RWPE1 (cell line): ENCODE data around the gene GRB2.

Source experiments
- CTCF ChIA-PET: fragments of 350-600 bp; sonication (Branson Sonifier 250); formaldehyde crosslinking; extraction: SDS; loops from one replicate; lab custom pipeline; 2021; lab: Yijun Ruan, JAX
- POLR2A ChIA-PET: fragments of 400-600 bp; formaldehyde crosslinking; extraction: SDS; loops from one replicate; lab custom pipeline; 2020; ENCODE audit warnings: antibody characterized with exemption; ENCODE audit not compliant: low non-redundant PET; lab: Yijun Ruan, JAX
- DNase-seq: peaks from one replicate; pipeline ENCODE4 v3.0.0; 2012; ENCODE audit warnings: low spot score
- H3K27ac ChIP-seq: fragments of 450-650 bp; 2 replicates; pipeline ENCODE4 v1.5.1; 2017
- TF ChIP-seq, protein P1 (sequence below): fragments of 450-650 bp; conservative IDR thresholded peaks from 2 replicates; pipeline ENCODE4 v1.5.1; 2017; ENCODE audit warnings: low read depth, mild to moderate bottlenecking

GRB2 gene

DNA sequence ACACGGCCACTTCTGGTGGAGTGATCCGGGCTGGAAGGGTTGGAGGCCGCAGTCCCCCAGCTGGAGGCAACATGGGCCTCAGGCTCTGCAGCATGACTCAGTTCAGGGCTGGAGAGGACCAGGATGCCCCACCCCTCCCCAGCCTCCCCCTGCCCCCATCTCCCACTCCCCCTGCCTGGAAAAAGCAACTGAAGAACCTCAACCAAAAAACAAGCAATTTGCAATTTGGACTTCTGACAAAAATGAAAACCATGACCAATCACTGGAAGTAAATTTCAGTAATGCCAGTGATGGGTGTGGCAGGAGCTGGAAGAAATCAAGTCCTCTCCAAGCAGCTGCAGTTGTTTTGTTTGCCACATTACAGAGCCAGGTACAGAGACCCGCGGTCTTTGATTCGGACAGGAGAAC, 127.8 kb downstream of the GRB2 start:
- ChIA-PET POLR2A (no interaction called here), CTCF (interaction anchor here (0.6 kb wide), 1 partner anchor 15 kb away, joined by 3 read pairs; no protein-coding TSS in a partner anchor)
- peak overlapping the region; percentile 74 for H3K27ac ChIP-seq

DNA sequence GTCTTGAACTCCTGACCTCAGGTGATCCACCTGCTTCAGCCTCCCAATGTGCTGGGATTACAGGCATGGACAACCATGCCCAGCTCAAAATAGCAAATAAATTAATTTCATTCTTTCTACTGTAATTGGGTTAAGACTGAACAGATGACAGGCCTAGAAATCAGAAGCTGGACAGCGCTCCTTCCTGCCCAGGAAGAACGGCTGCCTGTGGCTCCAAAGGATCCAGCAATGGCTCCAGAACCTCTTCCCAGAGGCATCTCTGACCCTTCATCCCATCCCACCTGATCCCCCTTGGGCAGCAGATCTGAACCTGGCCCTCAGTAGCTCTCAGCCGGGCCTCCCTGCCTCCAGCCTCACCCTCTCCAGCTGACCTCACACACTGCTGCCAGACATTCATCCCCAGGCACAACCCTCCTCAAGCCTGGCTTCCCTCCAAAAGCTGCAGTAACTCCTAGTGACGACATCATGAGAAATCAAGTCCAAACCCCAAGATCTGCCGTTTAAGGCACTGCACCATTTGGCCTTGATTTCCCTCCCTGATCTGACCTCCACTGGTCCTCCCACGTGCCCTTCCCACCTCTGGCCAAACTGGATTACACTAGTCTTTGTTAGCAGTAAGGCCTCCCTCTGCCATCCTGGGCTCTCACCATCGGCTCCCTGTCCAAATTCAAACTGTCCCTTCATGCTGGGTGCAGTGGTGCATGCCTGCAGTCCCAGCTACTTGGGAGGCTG, 131.3 kb downstream of the GRB2 start:
- DNase-seq: peak; percentile 62
- ChIA-PET POLR2A (no interaction called here), CTCF (interaction anchor here (0.6 to 1.4 kb wide), 2 partner anchors 9 to 15 kb away, joined by 5 to 6 read pairs; partner anchors contain the start of gene SLC25A19)
- TF ChIP-seq, protein P1, sequence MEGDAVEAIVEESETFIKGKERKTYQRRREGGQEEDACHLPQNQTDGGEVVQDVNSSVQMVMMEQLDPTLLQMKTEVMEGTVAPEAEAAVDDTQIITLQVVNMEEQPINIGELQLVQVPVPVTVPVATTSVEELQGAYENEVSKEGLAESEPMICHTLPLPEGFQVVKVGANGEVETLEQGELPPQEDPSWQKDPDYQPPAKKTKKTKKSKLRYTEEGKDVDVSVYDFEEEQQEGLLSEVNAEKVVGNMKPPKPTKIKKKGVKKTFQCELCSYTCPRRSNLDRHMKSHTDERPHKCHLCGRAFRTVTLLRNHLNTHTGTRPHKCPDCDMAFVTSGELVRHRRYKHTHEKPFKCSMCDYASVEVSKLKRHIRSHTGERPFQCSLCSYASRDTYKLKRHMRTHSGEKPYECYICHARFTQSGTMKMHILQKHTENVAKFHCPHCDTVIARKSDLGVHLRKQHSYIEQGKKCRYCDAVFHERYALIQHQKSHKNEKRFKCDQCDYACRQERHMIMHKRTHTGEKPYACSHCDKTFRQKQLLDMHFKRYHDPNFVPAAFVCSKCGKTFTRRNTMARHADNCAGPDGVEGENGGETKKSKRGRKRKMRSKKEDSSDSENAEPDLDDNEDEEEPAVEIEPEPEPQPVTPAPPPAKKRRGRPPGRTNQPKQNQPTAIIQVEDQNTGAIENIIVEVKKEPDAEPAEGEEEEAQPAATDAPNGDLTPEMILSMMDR: no peak
- peak overlapping the region; percentile 89 for H3K27ac ChIP-seq

More for the DNA sequence above, 127.8 kb downstream of the GRB2 start:
- TF ChIP-seq, protein P1: no peak
- no peak for DNase-seq

DNA sequence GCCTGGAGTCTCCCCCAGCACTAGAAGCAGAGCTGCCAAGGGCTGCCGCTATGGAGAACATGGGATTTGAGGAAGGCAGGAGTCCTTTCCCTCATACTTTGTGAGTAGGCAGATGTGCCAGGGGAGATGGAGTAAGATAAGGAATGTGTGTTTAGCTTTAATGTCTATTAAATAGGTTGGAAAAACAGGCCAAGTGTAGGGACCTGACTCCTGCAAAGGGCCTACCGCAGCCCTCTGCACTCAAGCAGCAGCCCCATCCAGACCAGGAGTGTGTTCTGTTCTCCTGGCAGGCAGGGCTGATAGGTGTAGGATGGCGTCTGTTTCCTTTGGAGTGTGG, 132.7 kb downstream of the GRB2 start:
- ChIA-PET POLR2A (no interaction called here), CTCF (interaction anchor here (3.3 kb wide), 1 partner anchor 11 kb away, joined by 20 read pairs; the partner anchor contains the start of genes GGA3 and MRPS7)
- no peak for DNase-seq
- TF ChIP-seq, protein P1: no peak
- H3K27ac ChIP-seq: peak overlapping the region; percentile 89

DNA sequence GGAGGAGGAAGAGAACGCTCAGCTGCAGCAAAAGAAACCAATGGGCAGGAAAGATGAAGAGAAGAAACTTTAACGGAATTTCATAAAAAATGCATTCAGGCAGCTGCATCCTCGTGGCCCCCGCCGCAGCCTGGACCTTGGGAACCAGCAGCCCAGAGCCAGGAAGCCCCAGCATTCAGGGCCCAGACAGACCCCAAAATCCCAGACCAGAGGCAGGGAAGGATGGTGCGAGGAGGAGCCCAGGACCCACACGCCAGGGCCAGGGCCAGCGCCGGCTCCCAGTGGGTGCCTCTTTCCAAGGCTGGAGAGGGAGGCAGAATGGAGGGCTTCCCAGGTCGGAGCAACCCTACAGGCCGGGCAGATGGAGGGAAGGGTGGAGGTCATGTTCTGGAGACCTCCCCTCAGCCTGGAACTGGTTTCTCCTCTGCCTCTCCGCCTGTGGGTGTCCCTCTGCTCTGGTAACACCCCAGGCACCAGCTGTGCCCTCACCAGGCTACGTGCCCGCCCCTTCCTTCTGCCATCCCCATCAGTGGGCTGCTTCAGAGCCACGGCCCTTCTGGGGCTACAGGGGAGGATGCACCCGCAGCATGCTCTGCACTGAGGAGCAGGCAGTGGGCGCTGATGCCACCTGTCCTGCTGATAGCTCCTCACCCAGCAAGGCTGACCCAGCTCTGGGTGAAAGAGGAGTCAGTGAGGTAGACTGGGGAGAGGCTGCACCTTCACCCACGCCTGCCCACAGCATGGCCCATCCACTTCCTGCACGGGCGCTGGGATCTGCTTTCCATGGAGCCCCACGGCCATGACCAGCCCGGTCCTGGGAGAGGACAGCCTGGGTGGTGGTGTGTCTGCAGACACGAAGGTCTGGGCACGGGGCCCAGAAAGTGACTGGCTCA, 133.3 kb downstream of the GRB2 start:
- CTCF ChIA-PET: interaction anchor here (0.5 to 3.3 kb wide), 4 partner anchors 11 to 145 kb away, joined by 3 to 20 read pairs (median 4); partner anchors contain the start of genes GGA3, MRPS7 and SLC25A19
- DNase-seq: no peak
- TF ChIP-seq, protein P1: no peak
- POLR2A ChIA-PET: interaction anchor here (0.5 to 0.6 kb wide), 3 partner anchors 117 to 381 kb away, joined by 3 to 9 read pairs (median 3); no protein-coding TSS in a partner anchor
- peak overlapping the region; percentile 89 for H3K27ac ChIP-seq

DNA sequence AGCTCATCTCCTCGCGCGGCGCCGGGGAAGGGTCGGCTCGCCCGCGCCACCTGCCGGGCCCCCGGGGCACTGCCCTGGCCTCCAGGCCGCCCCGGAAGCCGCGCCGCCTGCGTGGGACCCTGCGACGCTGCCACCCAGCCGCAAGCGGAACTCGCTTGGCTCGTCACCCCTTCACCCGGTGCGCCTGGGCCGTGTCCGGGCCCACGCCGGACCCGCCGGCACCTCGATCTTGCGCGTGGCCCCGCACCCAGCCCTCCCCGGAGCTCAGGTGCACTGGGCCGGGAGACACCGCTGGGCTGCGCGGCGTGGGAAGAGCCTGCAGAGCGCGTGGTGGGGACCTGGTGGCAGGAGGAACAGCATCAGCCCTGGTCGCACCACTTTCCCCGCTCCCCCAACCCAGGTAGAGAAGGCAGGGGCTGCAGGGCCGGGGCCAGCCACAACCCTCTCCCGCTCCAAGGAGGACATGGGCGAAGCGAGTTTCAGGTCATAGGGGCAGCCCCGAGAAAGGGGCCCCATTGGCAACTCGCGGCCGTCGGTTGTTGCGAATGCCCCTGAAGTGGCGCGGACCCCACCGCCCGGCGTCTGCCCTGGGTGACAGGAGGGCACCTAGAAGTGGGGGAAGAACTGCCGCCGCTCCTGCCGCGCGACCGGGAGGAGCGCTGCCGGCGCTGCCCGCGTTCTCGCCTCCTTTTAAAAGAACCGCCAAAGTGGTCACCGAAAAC, 134.1 kb downstream of the GRB2 start:
- CTCF ChIA-PET: interaction anchor here (0.5 to 3.3 kb wide), 7 partner anchors 10 to 362 kb away, joined by 3 to 20 read pairs (median 5); partner anchors contain the start of genes GGA3, MRPS7 and SLC25A19
- POLR2A ChIA-PET: interaction anchor here (0.6 to 2.1 kb wide), 4 partner anchors 10 to 382 kb away, joined by 3 to 16 read pairs (median 6); partner anchors contain the start of genes GGA3, MRPS7 and SLC25A19
- peak overlapping the region; percentile 89 for H3K27ac ChIP-seq
- TF ChIP-seq, protein P1: peak; percentile 97
- DNase-seq: peak; percentile 89
